ENCODE data around the gene CERS1. TPM values are rescaled to one million over a fixed set of nuclear protein-coding genes. Genes with fewer than 3 reads are reported as not detected.

The CERS1 gene
- polyA plus RNA-seq, 1 experiment, result 1.8 TPM

- peaks cover 17% of the 10 kb centered on the region for H3K9me3 ChIP-seq (ENCODE audit: control insufficient read depth, insufficient read depth, low read length)
- no peak for DNase-seq (ENCODE audit: low read depth, low spot score)
- POLR2A ChIA-PET, result no interaction called here
- CTCF ChIA-PET, result interaction anchor here (4.4 kb wide), 1 partner anchor 11 kb away, joined by 22 read pairs; no protein-coding TSS in a partner anchor
- H3K4me3 ChIP-seq (ENCODE audit: low read depth, low read length), result no peak overlapping the region
- H3K27me3 ChIP-seq (ENCODE audit: control insufficient read depth, insufficient read depth, low read length), result no peaks in the 10 kb centered on the region
- no peak overlapping the region for H3K27ac ChIP-seq (ENCODE audit: low read depth, low read length)
- TF ChIP-seq CTCF (IDR thresholded peaks at IDR 0.05; ENCODE audit: low read depth, low read length), result no peak
Measured at GRCh38 chr19:18878058-18878797, 17.7 kb downstream of the CERS1 start.

DNA sequence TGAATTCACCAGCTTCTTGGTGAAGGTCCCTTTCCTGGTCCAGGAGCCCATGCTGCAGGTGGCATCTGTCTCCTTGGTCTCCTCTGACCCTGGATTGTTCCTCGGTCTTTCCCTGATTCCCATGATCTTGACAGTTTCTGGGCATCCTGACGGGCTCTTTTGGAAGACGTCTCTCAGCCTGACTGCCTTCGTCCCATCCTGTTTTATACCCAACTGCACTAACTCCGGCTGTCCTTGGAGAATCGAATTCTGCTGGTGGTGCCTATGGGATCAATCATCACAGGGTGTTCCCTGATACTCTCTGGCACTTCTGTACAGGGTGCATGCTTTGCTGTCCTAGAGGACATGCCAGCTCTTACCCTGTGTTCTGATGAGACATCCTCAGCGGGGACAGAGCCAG, 19.1 kb downstream of the CERS1 start:
- ChIA-PET CTCF (interaction anchor here (1.1 to 4.4 kb wide), 2 partner anchors 10 to 283 kb away, joined by 3 to 22 read pairs; no protein-coding TSS in a partner anchor), POLR2A (interaction anchor here (0.7 kb wide), 1 partner anchor 137 kb away, joined by 5 read pairs; no protein-coding TSS in a partner anchor)
- Histone ChIP-seq H3K9me3 (ENCODE audit: control insufficient read depth, insufficient read depth, low read length) (peaks cover 17% of the 10 kb centered on the region), H3K27ac (ENCODE audit: low read depth, low read length) (no peak overlapping the region), H3K27me3 (ENCODE audit: control insufficient read depth, insufficient read depth, low read length) (no peaks in the 10 kb centered on the region), H3K4me3 (ENCODE audit: low read depth, low read length) (no peak overlapping the region)
- DNase-seq (ENCODE audit: low read depth, low spot score), result no peak
- TF ChIP-seq CTCF (IDR thresholded peaks at IDR 0.05; ENCODE audit: low read depth, low read length), result no peak

- no peak for DNase-seq (ENCODE audit: low read depth, low spot score)
- CTCF ChIA-PET, result interaction anchor here (0.7 to 4.4 kb wide), 4 partner anchors 9 to 414 kb away, joined by 3 to 22 read pairs (median 4); no protein-coding TSS in a partner anchor
Measured at GRCh38 chr19:18875726-18876125, 20.2 kb downstream of the CERS1 start.

DNA sequence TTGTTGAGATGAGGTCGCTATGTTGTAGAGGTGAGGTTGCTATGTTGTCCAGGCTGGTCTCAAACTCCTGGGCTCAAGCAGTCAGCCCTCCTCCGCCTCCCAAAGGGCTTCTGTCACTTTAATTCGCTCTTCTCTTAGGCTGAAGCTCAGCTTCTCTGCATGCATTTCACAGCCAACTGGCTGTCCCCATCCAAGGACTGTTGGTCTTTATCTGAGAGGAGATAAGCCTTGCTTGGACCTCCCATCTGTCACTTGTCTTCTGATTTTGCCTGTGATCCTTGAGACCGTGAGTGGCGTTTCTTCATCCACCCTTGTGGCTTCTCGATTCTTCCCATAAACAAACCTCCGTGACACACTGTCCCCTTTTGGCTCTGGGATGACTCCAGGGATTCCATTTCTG, 24.4 kb downstream of the CERS1 start:
- Histone ChIP-seq H3K9me3 (ENCODE audit: control insufficient read depth, insufficient read depth, low read length) (no peaks in the 10 kb centered on the region; the same call in none of the 2 replicates), H3K4me3 (ENCODE audit: low read depth, low read length) (no peak overlapping the region), H3K27me3 (ENCODE audit: control insufficient read depth, insufficient read depth, low read length) (peaks cover 8% of the 10 kb centered on the region), H3K27ac (ENCODE audit: low read depth, low read length) (no peak overlapping the region)
- DNase-seq (ENCODE audit: low read depth, low spot score), result no peak
- no peak for TF ChIP-seq CTCF (IDR thresholded peaks at IDR 0.05; ENCODE audit: low read depth, low read length)
- CTCF ChIA-PET, result interaction anchor here (2.0 kb wide), 1 partner anchor 24 kb away, joined by 8 read pairs; no protein-coding TSS in a partner anchor
- POLR2A ChIA-PET, result no interaction called here

More at GRCh38 chr19:18875726-18876125, 20.2 kb downstream of the CERS1 start:
- POLR2A ChIA-PET, result interaction anchor here (0.7 kb wide), 1 partner anchor 474 kb away, joined by 6 read pairs; no protein-coding TSS in a partner anchor
- Histone ChIP-seq H3K4me3 (ENCODE audit: low read depth, low read length) (no peak overlapping the region), H3K27ac (ENCODE audit: low read depth, low read length) (no peak overlapping the region), H3K27me3 (ENCODE audit: control insufficient read depth, insufficient read depth, low read length) (peaks cover 1% of the 10 kb centered on the region), H3K9me3 (ENCODE audit: control insufficient read depth, insufficient read depth, low read length) (peaks cover 17% of the 10 kb centered on the region)
- no peak for TF ChIP-seq CTCF (IDR thresholded peaks at IDR 0.05; ENCODE audit: low read depth, low read length)

Data from AG04450 (cell line).